GM23338 (cell line): ENCODE measurements around the gene TRIM8. TPM values are rescaled to one million over a fixed set of nuclear protein-coding genes. Genes with fewer than 3 reads are reported as not detected.

ENCODE experiments used
- ATAC-seq: fragments of 200-7000 bp; cut with Tn5 transposase; 3 replicates; pipeline ENCODE4 v1.9.1; 2020
- DNase-seq: peaks from one replicate; pipeline ENCODE4 v3.0.0-alpha.2; 2015; ENCODE audit warnings: low spot score
- H2AFZ ChIP-seq: fragments of 200-600 bp; sonication (generic); 2 replicates; pipeline ENCODE4 v1.8.0; 2016; ENCODE audit warnings: antibody characterized with exemption, mild to moderate bottlenecking, moderate library complexity
- H3F3A ChIP-seq: fragments of 200-600 bp; sonication (generic); replicated peaks from 2 replicates; pipeline ENCODE4 v1.8.0; 2017; ENCODE audit warnings: antibody characterized with exemption, mixed run types, low read depth
- H3K27ac ChIP-seq: fragments of 200-600 bp; sonication (generic); 2 replicates; pipeline ENCODE4 v1.6.1; 2016; ENCODE audit warnings: low read depth
- H3K27me3 ChIP-seq: fragments of 200-600 bp; sonication (generic); 2 replicates; pipeline ENCODE4 v1.8.0; 2016; ENCODE audit warnings: mild to moderate bottlenecking, mixed run types, moderate library complexity; ENCODE audit not compliant: insufficient read depth
- H3K36me3 ChIP-seq: fragments of 200-600 bp; sonication (generic); 2 replicates; pipeline ENCODE4 v1.8.0; 2016; ENCODE audit warnings: mild to moderate bottlenecking; ENCODE audit not compliant: insufficient read depth
- H3K4me1 ChIP-seq: fragments of 200-600 bp; sonication (generic); 2 replicates; pipeline ENCODE4 v1.8.0; 2016; ENCODE audit warnings: mild to moderate bottlenecking, moderate library complexity; ENCODE audit not compliant: insufficient read depth
- H3K4me2 ChIP-seq: fragments of 200-600 bp; sonication (generic); 2 replicates; pipeline ENCODE4 v1.7.1; 2017; ENCODE audit warnings: mixed run types
- H3K4me3 ChIP-seq: fragments of 200-600 bp; sonication (generic); 2 replicates; pipeline ENCODE4 v1.6.1; 2016; ENCODE audit warnings: mixed run types
- H3K79me2 ChIP-seq: fragments of 200-600 bp; sonication (generic); replicated peaks from 2 replicates; pipeline ENCODE4 v1.8.0; 2017; ENCODE audit warnings: mild to moderate bottlenecking; ENCODE audit not compliant: insufficient read depth
- H3K9me2 ChIP-seq: fragments of 200-600 bp; sonication (generic); 2 replicates; pipeline ENCODE4 v1.8.0; 2017; ENCODE audit not compliant: insufficient read depth
- H4K20me1 ChIP-seq: fragments of 200-600 bp; sonication (generic); replicated peaks from 2 replicates; pipeline ENCODE4 v1.8.0; 2017; ENCODE audit warnings: mild to moderate bottlenecking; ENCODE audit not compliant: insufficient read depth
- H3K27ac Mint-ChIP-seq: 2 replicates; pipeline ENCODE4 v1.8.0; 2020; ENCODE audit warnings: inconsistent platforms, mild to moderate bottlenecking, moderate library complexity, mixed read lengths
- H3K27me3 Mint-ChIP-seq: 3 replicates; pipeline ENCODE4 v1.8.0; 2022; ENCODE audit warnings: low read depth, mild to moderate bottlenecking, moderate library complexity, mixed read lengths, inconsistent platforms; ENCODE audit not compliant: insufficient read depth, poor library complexity
- H3K36me3 Mint-ChIP-seq: 3 replicates; pipeline ENCODE4 v1.8.0; 2021; ENCODE audit warnings: low read depth, mild to moderate bottlenecking, inconsistent platforms, moderate library complexity, mixed read lengths
- H3K4me1 Mint-ChIP-seq: 3 replicates; pipeline ENCODE4 v1.8.0; 2020; ENCODE audit warnings: mild to moderate bottlenecking, inconsistent platforms, mixed read lengths
- H3K4me3 Mint-ChIP-seq: 3 replicates; pipeline ENCODE4 v1.8.0; 2021; ENCODE audit warnings: moderate library complexity, mild to moderate bottlenecking, inconsistent platforms, mixed read lengths
- H3K9me3 Mint-ChIP-seq: 3 replicates; pipeline ENCODE4 v1.8.0; 2020; ENCODE audit warnings: moderate library complexity, mild to moderate bottlenecking, inconsistent platforms, mixed read lengths
- EZH2phosphoT487 ChIP-seq: fragments of 200-600 bp; sonication (generic); IDR thresholded peaks from one replicate; pipeline ENCODE4 v1.8.1; 2018; ENCODE audit warnings: antibody characterized with exemption; ENCODE audit not compliant: unreplicated experiment
- JUNB ChIP-seq: IDR thresholded peaks from one replicate; pipeline ENCODE4 v1.6.1; 2016; ENCODE audit warnings: antibody characterized with exemption; ENCODE audit not compliant: unreplicated experiment
- POLR2AphosphoS5 ChIP-seq: IDR thresholded peaks from 2 replicates; pipeline ENCODE4 v1.6.1; 2016; ENCODE audit warnings: antibody characterized with exemption, low read depth
- polyA plus RNA-seq: library from polyadenylated mRNA; unstranded; fragments of >200 nt; fragmentation: Nextera tagmentation; extraction: Ambion mirVana; gene quantifications from 2 replicates; pipeline ENCODE4 v1.2.1, GENCODE V29; 2016
- total RNA-seq: library from RNA; depleted of rRNA; stranded (reverse); fragments of >200 nt; shearing (Covaris generic); gene quantifications from 2 replicates; pipeline ENCODE4 v1.2.3, GENCODE V29; 2014
- TF ChIP-seq, protein P1 (sequence below), 2 experiments: fragments of 200-600 bp in 1 of 2; sonication (generic) in 1 of 2; conservative IDR thresholded peaks; 2 replicates each; pipeline versions ENCODE4 v1.5.1 to v1.6.1; 2016 to 2017; ENCODE audit warnings: antibody characterized with exemption in 2 of 2, low read depth in 2 of 2, mild to moderate bottlenecking in 2 of 2, moderate library complexity in 1 of 2
- TF ChIP-seq, protein P2 (sequence below): IDR thresholded peaks from one replicate; pipeline ENCODE4 v1.6.1; 2018; ENCODE audit warnings: antibody characterized with exemption; ENCODE audit not compliant: unreplicated experiment
- TF ChIP-seq, protein P3 (sequence below): fragments of 250-450 bp; sonication (Bioruptor Pico); IDR thresholded peaks from 2 replicates; pipeline ENCODE4 v1.5.0; 2020; ENCODE audit warnings: mild to moderate bottlenecking, moderate library complexity
- TF ChIP-seq, protein P4 (sequence below): IDR thresholded peaks from 2 replicates; pipeline ENCODE4 v1.6.1; 2016; ENCODE audit warnings: antibody characterized with exemption

Gene TRIM8
- total and polyA plus RNA-seq, 2 experiments from 2014 or later, result 15.1 to 36.7 TPM

DNA sequence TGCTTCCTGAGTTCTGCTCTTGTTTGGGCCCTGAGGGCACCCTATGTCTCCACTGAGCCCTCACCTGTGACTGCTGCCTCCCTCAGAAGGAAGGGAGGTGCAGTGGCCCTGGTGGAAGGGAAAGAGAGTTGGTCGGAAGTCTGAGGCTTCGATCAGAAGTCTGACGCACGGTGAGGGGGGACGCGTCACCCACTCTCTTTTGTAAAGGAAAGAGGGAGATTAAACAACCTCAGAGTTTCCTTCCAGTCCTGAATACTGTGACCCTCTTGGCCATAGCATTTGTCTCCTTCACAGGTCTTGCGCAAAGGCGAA, 31.4 kb upstream of the TRIM8 start:
- Histone ChIP-seq H3K4me1 (peaks cover 3% of the 10 kb centered on the region; the same call in 1 of the 2 replicates), H3F3A (no peaks in the 10 kb centered on the region), H3K4me3 (no peak overlapping the region), H3K79me2 (no peaks in the 10 kb centered on the region), H2AFZ (no peak overlapping the region), H3K27me3 (no peaks in the 10 kb centered on the region), H3K9me2 (no peaks in the 10 kb centered on the region), H3K4me2 (no peak overlapping the region), H3K27ac (0 out of 2 replicates have a peak overlapping the region, but pooled peaks have one; percentile 59), H4K20me1 (no peaks in the 10 kb centered on the region), H3K36me3 (no peaks in the 10 kb centered on the region)
- no peaks in the 10 kb centered on the region for H3K9me3 Mint-ChIP-seq
- no peak for ATAC-seq
- H3K27me3 Mint-ChIP-seq, result peaks cover 5% of the 10 kb centered on the region
- no peak overlapping the region for H3K4me3 Mint-ChIP-seq
- DNase-seq, result no peak
- peak overlapping the region; percentile 72 for H3K27ac Mint-ChIP-seq
- H3K4me1 Mint-ChIP-seq, result peaks cover 12% of the 10 kb centered on the region
- TF ChIP-seq, protein P1, sequence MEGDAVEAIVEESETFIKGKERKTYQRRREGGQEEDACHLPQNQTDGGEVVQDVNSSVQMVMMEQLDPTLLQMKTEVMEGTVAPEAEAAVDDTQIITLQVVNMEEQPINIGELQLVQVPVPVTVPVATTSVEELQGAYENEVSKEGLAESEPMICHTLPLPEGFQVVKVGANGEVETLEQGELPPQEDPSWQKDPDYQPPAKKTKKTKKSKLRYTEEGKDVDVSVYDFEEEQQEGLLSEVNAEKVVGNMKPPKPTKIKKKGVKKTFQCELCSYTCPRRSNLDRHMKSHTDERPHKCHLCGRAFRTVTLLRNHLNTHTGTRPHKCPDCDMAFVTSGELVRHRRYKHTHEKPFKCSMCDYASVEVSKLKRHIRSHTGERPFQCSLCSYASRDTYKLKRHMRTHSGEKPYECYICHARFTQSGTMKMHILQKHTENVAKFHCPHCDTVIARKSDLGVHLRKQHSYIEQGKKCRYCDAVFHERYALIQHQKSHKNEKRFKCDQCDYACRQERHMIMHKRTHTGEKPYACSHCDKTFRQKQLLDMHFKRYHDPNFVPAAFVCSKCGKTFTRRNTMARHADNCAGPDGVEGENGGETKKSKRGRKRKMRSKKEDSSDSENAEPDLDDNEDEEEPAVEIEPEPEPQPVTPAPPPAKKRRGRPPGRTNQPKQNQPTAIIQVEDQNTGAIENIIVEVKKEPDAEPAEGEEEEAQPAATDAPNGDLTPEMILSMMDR (conservative IDR thresholded peaks at IDR 0.05; ENCODE audit: low read depth in 2 of 2), result no peak
- TF ChIP-seq POLR2AphosphoS5 (no peak), JUNB (no peak), EZH2phosphoT487 (no peak)
- H3K36me3 Mint-ChIP-seq, result no peaks in the 10 kb centered on the region; the same call in 2 of the 3 replicates

DNA sequence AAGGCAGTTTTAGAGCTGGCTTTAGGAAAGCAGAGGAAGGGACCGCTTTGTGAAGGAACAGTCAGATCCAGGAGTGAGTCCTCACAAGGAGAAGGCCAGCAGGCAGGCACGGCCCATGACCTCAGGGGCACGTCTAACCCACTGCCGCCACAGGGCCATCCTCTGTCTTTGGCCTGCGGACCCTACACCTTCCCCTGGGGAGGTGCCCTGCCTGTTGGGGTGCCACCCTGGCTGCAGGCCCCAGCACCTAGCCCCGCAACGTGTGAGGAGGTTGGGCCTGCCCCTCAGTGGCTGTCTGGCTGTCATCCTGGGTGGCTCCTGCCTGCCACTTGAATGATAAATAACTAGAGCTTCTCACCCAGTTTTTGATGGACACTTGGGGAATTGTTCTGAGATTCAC, 31.0 kb upstream of the TRIM8 start:
- H3K4me1 ChIP-seq, result peaks cover 3% of the 10 kb centered on the region; the same call in 1 of the 2 replicates
- no peak overlapping the region for H3K4me3 ChIP-seq
- H3K9me2 ChIP-seq, result no peaks in the 10 kb centered on the region
- Mint-ChIP-seq H3K27ac (no peak overlapping the region; the same call in 1 of the 2 replicates), H3K27me3 (peaks cover 5% of the 10 kb centered on the region), H3K36me3 (no peaks in the 10 kb centered on the region; the same call in 2 of the 3 replicates), H3K4me3 (no peak overlapping the region), H3K4me1 (peaks cover 15% of the 10 kb centered on the region), H3K9me3 (no peaks in the 10 kb centered on the region)
- ATAC-seq (no peak), DNase-seq (no peak)
- H3K36me3 ChIP-seq, result no peaks in the 10 kb centered on the region
- TF ChIP-seq, protein P2, sequence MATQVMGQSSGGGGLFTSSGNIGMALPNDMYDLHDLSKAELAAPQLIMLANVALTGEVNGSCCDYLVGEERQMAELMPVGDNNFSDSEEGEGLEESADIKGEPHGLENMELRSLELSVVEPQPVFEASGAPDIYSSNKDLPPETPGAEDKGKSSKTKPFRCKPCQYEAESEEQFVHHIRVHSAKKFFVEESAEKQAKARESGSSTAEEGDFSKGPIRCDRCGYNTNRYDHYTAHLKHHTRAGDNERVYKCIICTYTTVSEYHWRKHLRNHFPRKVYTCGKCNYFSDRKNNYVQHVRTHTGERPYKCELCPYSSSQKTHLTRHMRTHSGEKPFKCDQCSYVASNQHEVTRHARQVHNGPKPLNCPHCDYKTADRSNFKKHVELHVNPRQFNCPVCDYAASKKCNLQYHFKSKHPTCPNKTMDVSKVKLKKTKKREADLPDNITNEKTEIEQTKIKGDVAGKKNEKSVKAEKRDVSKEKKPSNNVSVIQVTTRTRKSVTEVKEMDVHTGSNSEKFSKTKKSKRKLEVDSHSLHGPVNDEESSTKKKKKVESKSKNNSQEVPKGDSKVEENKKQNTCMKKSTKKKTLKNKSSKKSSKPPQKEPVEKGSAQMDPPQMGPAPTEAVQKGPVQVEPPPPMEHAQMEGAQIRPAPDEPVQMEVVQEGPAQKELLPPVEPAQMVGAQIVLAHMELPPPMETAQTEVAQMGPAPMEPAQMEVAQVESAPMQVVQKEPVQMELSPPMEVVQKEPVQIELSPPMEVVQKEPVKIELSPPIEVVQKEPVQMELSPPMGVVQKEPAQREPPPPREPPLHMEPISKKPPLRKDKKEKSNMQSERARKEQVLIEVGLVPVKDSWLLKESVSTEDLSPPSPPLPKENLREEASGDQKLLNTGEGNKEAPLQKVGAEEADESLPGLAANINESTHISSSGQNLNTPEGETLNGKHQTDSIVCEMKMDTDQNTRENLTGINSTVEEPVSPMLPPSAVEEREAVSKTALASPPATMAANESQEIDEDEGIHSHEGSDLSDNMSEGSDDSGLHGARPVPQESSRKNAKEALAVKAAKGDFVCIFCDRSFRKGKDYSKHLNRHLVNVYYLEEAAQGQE, result no peak
- TF ChIP-seq, protein P3, sequence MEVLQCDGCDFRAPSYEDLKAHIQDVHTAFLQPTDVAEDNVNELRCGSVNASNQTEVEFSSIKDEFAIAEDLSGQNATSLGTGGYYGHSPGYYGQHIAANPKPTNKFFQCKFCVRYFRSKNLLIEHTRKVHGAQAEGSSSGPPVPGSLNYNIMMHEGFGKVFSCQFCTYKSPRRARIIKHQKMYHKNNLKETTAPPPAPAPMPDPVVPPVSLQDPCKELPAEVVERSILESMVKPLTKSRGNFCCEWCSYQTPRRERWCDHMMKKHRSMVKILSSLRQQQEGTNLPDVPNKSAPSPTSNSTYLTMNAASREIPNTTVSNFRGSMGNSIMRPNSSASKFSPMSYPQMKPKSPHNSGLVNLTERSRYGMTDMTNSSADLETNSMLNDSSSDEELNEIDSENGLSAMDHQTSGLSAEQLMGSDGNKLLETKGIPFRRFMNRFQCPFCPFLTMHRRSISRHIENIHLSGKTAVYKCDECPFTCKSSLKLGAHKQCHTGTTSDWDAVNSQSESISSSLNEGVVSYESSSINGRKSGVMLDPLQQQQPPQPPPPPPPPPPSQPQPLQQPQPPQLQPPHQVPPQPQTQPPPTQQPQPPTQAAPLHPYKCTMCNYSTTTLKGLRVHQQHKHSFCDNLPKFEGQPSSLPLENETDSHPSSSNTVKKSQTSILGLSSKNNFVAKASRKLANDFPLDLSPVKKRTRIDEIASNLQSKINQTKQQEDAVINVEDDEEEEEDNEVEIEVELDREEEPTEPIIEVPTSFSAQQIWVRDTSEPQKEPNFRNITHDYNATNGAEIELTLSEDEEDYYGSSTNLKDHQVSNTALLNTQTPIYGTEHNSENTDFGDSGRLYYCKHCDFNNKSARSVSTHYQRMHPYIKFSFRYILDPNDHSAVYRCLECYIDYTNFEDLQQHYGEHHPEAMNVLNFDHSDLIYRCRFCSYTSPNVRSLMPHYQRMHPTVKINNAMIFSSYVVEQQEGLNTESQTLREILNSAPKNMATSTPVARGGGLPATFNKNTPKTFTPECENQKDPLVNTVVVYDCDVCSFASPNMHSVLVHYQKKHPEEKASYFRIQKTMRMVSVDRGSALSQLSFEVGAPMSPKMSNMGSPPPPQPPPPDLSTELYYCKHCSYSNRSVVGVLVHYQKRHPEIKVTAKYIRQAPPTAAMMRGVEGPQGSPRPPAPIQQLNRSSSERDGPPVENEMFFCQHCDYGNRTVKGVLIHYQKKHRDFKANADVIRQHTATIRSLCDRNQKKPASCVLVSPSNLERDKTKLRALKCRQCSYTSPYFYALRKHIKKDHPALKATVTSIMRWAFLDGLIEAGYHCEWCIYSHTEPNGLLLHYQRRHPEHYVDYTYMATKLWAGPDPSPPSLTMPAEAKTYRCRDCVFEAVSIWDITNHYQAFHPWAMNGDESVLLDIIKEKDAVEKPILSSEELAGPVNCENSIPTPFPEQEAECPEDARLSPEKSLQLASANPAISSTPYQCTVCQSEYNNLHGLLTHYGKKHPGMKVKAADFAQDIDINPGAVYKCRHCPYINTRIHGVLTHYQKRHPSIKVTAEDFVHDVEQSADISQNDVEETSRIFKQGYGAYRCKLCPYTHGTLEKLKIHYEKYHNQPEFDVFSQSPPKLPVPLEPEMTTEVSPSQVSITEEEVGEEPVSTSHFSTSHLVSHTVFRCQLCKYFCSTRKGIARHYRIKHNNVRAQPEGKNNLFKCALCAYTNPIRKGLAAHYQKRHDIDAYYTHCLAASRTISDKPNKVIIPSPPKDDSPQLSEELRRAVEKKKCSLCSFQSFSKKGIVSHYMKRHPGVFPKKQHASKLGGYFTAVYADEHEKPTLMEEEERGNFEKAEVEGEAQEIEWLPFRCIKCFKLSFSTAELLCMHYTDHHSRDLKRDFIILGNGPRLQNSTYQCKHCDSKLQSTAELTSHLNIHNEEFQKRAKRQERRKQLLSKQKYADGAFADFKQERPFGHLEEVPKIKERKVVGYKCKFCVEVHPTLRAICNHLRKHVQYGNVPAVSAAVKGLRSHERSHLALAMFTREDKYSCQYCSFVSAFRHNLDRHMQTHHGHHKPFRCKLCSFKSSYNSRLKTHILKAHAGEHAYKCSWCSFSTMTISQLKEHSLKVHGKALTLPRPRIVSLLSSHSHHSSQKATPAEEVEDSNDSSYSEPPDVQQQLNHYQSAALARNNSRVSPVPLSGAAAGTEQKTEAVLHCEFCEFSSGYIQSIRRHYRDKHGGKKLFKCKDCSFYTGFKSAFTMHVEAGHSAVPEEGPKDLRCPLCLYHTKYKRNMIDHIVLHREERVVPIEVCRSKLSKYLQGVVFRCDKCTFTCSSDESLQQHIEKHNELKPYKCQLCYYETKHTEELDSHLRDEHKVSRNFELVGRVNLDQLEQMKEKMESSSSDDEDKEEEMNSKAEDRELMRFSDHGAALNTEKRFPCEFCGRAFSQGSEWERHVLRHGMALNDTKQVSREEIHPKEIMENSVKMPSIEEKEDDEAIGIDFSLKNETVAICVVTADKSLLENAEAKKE, result no peak
- no peak for TF ChIP-seq POLR2AphosphoS5
- TF ChIP-seq, protein P4, sequence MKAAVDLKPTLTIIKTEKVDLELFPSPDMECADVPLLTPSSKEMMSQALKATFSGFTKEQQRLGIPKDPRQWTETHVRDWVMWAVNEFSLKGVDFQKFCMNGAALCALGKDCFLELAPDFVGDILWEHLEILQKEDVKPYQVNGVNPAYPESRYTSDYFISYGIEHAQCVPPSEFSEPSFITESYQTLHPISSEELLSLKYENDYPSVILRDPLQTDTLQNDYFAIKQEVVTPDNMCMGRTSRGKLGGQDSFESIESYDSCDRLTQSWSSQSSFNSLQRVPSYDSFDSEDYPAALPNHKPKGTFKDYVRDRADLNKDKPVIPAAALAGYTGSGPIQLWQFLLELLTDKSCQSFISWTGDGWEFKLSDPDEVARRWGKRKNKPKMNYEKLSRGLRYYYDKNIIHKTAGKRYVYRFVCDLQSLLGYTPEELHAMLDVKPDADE, result no peak
- no peak overlapping the region for H3K27ac ChIP-seq
- H3K4me2 ChIP-seq, result no peak overlapping the region
- H3K27me3 ChIP-seq, result no peaks in the 10 kb centered on the region
- no peaks in the 10 kb centered on the region for H3K79me2 ChIP-seq
- no peak overlapping the region for H2AFZ ChIP-seq
- H3F3A ChIP-seq, result no peaks in the 10 kb centered on the region
- no peaks in the 10 kb centered on the region for H4K20me1 ChIP-seq
